Thoracic aorta (tissue), 2 donors: ENCODE results near the gene ARHGAP31. TPM values are rescaled to one million over a fixed set of nuclear protein-coding genes. Genes with fewer than 3 reads are reported as not detected.

Source experiments
- ATAC-seq: fragments of 150-250 bp; one replicate; pipeline ENCODE4 v1.8.0; 2017; ENCODE audit warnings: low read depth; ENCODE audit not compliant: insufficient number of reproducible peaks, low FRiP score
- DNase-seq: peaks from one replicate; pipeline ENCODE4 v3.0.0-alpha.2; 2020; ENCODE audit warnings: low spot score
- H3K27ac ChIP-seq, 2 donors: fragments of 200-600 bp; sonication (generic); 1 replicate in 1 of 2; 2 replicates in 1 of 2; pipeline ENCODE4 v1.5.1; 2016; ENCODE audit warnings: mild to moderate bottlenecking in 2 of 2, moderate library complexity in 2 of 2
- H3K27me3 ChIP-seq: fragments of 200-600 bp; sonication (generic); replicated peaks from 2 replicates; pipeline ENCODE4 v1.6.0; 2016; ENCODE audit warnings: mild to moderate bottlenecking; ENCODE audit not compliant: insufficient read depth
- H3K36me3 ChIP-seq: fragments of 200-600 bp; sonication (generic); one replicate; pipeline ENCODE4 v1.5.1; 2016
- H3K4me1 ChIP-seq, 2 donors: fragments of 200-600 bp; sonication (generic); 1 replicate in 1 of 2; 2 replicates in 1 of 2; pipeline versions ENCODE4 v1.5.1 to v1.6.0; 2016; ENCODE audit warnings: low read depth in 2 of 2, mild to moderate bottlenecking in 1 of 2; ENCODE audit not compliant: control insufficient read depth in 1 of 2
- H3K4me3 ChIP-seq: fragments of 200-600 bp; sonication (generic); 2 replicates; pipeline ENCODE4 v1.5.1; 2016; ENCODE audit warnings: mild to moderate bottlenecking
- H3K9me3 ChIP-seq: fragments of 200-600 bp; sonication (generic); 2 replicates; pipeline ENCODE4 v1.5.1; 2016
- CTCF ChIP-seq: fragments of 200-600 bp; sonication (generic); IDR thresholded peaks from one replicate; pipeline ENCODE4 v1.5.1; 2019; ENCODE audit warnings: antibody characterized with exemption
- total RNA-seq, 2 donors: library from RNA; depleted of rRNA; stranded (reverse); fragments of >200 nt; gene quantifications; one replicate each; pipeline versions ENCODE4 v1.1.0 to v1.2.3, GENCODE V29; 2016

ARHGAP31 gene
- total RNA-seq, 2 donors from 2014 or later, result 20.8 to 33.6 TPM

GRCh38 chr3:119375510-119375909, 81.3 kb downstream of the ARHGAP31 start:
- ATAC-seq, result no peak
- Histone ChIP-seq H3K4me3 (no peak overlapping the region), H3K27me3 (no peaks in the 10 kb centered on the region), H3K9me3 (no peaks in the 10 kb centered on the region), H3K36me3 (no peaks in the 10 kb centered on the region), H3K27ac (no peak overlapping the region), H3K4me1 (no peaks in the 10 kb centered on the region)
- no peak for DNase-seq
- TF ChIP-seq CTCF, result no peak

DNA sequence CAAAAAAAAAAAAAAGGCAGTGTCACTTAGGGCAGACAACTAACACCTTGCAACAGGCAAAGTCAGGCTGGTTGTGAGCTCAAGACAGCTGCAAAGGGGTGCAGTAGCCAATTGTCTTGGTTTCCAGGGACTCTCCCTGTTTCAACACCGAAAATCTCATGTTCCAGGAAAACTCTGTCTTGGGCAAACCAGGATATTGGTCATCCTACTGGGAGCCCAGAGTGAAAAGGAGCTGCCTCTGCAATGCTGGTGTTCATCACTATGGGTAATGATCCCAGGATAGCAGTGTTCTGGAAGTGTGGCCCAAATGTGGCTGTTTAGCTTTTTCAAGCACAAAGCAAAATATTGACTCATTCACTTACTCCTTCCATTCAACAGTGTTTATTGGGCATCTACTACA, 82.6 kb downstream of the ARHGAP31 start:
- no peaks in the 10 kb centered on the region for H3K36me3 ChIP-seq
- DNase-seq (no peak), ATAC-seq (no peak)
- TF ChIP-seq CTCF, result no peak
- no peak overlapping the region for H3K27ac ChIP-seq
- no peak overlapping the region for H3K4me3 ChIP-seq
- no peaks in the 10 kb centered on the region for H3K9me3 ChIP-seq
- no peaks in the 10 kb centered on the region for H3K27me3 ChIP-seq
- H3K4me1 ChIP-seq, result no peaks in the 10 kb centered on the region

GRCh38 chr3:119378259-119378803, 84.1 kb downstream of the ARHGAP31 start:
- H3K4me1 ChIP-seq, result no peaks in the 10 kb centered on the region
- peaks cover 3% of the 10 kb centered on the region for H3K36me3 ChIP-seq
- ATAC-seq (no peak), DNase-seq (no peak)
- H3K9me3 ChIP-seq, result no peaks in the 10 kb centered on the region
- TF ChIP-seq CTCF, result no peak
- H3K27ac ChIP-seq, result no peak overlapping the region
- no peak overlapping the region for H3K4me3 ChIP-seq
- H3K27me3 ChIP-seq, result no peaks in the 10 kb centered on the region

DNA sequence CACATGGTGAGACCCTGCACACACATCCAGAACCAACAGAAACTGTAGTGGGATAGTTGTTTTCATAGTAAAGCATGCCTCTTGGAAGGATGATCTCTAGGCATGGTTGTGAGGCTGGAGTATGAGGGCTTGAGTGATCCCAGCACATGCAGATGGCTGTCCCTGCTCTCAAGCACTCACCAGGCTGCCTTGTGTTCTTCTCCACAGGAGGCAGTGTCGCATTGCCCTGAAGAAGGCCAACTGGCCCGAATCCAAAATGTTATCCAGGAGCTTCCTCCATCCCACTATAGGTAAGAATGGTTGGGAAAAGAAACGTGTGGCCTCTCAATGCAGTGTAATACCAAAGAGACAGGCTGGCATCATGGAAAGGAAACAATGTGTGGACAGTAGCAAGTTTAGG, 86.5 kb downstream of the ARHGAP31 start:
- Histone ChIP-seq H3K27ac (no peak overlapping the region), H3K9me3 (no peaks in the 10 kb centered on the region), H3K36me3 (peaks cover 10% of the 10 kb centered on the region), H3K27me3 (no peaks in the 10 kb centered on the region), H3K4me1 (no peaks in the 10 kb centered on the region), H3K4me3 (no peak overlapping the region)
- DNase-seq (no peak), ATAC-seq (no peak)
- no peak for TF ChIP-seq CTCF

GRCh38 chr3:119382134-119382533, 88.0 kb downstream of the ARHGAP31 start:
- TF ChIP-seq CTCF, result no peak
- no peak for ATAC-seq
- peaks cover 10% of the 10 kb centered on the region for H3K36me3 ChIP-seq

More at GRCh38 chr3:119382134-119382533, 88.0 kb downstream of the ARHGAP31 start:
- no peaks in the 10 kb centered on the region for H3K9me3 ChIP-seq
- H3K27me3 ChIP-seq, result no peaks in the 10 kb centered on the region
- H3K27ac ChIP-seq, result no peak overlapping the region
- DNase-seq, result no peak
- no peaks in the 10 kb centered on the region for H3K4me1 ChIP-seq
- H3K4me3 ChIP-seq, result no peak overlapping the region
